ENCODE results near the gene LHFPL6.

Gene LHFPL6

GRCh38 chr13:39313721-39314120, 289.3 kb downstream of the LHFPL6 start:
- Mint-ChIP-seq H3K4me1 (ENCODE audit: low read depth) (no peaks in the 10 kb centered on the region), H3K9me3 (no peaks in the 10 kb centered on the region), H3K27ac (no peak overlapping the region), H3K36me3 (ENCODE audit: low read depth) (no peaks in the 10 kb centered on the region), H3K4me3 (no peak overlapping the region), H3K27me3 (ENCODE audit: low read depth) (peaks cover 6% of the 10 kb centered on the region)
- no peak for DNase-seq (ENCODE audit: low spot score)

GRCh38 chr13:39312596-39312995, 290.4 kb downstream of the LHFPL6 start:
- DNase-seq (ENCODE audit: low spot score): no peak

DNA sequence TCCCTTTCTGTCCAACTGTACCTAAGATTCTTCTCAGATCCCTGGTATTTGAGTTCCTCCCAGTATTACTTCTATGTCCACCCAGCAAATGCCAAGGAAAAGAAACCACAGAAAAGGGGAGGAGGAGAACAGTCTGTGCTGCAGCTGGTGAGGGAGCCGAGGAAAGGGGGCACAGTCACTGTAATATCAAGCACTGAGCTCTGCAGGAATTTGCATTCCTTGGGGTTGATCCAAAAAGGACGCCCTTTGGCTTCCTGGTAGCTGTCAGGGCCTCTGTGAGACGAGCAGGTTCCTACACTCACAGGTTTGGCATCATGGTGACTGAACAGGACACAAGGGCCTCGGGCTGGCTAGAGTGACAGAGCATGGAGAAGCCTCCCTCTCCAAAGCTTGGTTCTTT, 291.4 kb downstream of the LHFPL6 start:
- Mint-ChIP-seq H3K27ac (no peak overlapping the region), H3K9me3 (no peaks in the 10 kb centered on the region), H3K4me3 (no peak overlapping the region), H3K36me3 (ENCODE audit: low read depth) (no peaks in the 10 kb centered on the region), H3K27me3 (ENCODE audit: low read depth) (peaks cover 6% of the 10 kb centered on the region), H3K4me1 (ENCODE audit: low read depth) (no peaks in the 10 kb centered on the region)
- no peak for DNase-seq (ENCODE audit: low spot score)

More at GRCh38 chr13:39312596-39312995, 290.4 kb downstream of the LHFPL6 start:
- no peak overlapping the region for H3K27ac Mint-ChIP-seq
- no peaks in the 10 kb centered on the region for H3K4me1 Mint-ChIP-seq (ENCODE audit: low read depth)
- no peaks in the 10 kb centered on the region for H3K9me3 Mint-ChIP-seq
- no peaks in the 10 kb centered on the region for H3K36me3 Mint-ChIP-seq (ENCODE audit: low read depth)
- H3K27me3 Mint-ChIP-seq (ENCODE audit: low read depth): peaks cover 6% of the 10 kb centered on the region
- no peak overlapping the region for H3K4me3 Mint-ChIP-seq

GRCh38 chr13:39310961-39311360, 292.0 kb downstream of the LHFPL6 start:
- Mint-ChIP-seq H3K9me3 (no peaks in the 10 kb centered on the region), H3K4me1 (ENCODE audit: low read depth) (no peaks in the 10 kb centered on the region), H3K36me3 (ENCODE audit: low read depth) (no peaks in the 10 kb centered on the region), H3K4me3 (no peak overlapping the region), H3K27ac (no peak overlapping the region), H3K27me3 (ENCODE audit: low read depth) (peaks cover 6% of the 10 kb centered on the region)
- no peak for DNase-seq (ENCODE audit: low spot score)

DNA sequence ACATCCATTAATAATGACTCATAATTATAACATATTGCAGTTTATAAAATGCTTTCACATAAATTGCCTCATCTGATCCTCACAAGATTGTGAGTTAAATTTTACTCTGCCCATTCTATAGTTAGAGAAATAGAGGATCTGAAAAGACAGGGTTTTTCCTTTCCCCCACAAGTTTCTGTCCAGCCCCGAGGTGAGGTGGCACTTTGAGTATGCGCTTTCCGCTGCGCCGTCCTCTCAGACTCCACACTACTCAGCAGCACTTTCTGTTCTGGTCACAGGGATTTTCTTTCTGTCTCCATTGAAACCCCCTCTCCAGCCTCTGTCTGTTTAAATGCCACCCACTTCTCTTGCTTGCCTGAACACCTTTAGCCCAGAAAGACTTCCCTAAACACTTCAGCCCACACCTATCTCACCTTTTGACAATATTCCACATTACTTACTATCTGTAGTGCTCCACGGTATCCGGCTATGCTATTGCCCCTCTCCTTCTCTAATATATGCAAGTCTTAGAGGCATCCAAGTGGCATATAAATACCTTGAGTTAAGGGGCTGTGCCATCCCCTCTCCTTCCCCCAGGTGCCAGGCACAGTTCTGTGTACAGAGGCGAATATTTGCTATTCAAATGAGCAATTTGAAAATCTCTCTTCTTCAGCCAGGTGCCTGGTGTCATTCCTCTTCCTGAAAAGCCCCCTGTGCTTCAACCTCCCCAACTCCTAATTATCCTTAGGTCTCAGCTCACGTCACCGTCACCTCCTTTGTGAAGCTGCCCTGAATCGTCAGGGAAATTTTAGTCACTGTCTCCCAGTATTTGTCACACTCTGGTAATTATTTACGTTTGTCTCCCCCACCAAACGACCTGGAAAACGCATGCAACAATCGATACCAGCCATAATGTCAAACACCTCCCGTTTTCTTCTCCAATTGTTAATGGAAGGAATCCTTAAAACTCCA, 296.1 kb downstream of the LHFPL6 start:
- no peaks in the 10 kb centered on the region for H3K9me3 Mint-ChIP-seq
- H3K4me1 Mint-ChIP-seq (ENCODE audit: low read depth): no peaks in the 10 kb centered on the region
- no peak for DNase-seq (ENCODE audit: low spot score)
- H3K4me3 Mint-ChIP-seq: no peak overlapping the region
- H3K36me3 Mint-ChIP-seq (ENCODE audit: low read depth): no peaks in the 10 kb centered on the region
- peaks cover 3% of the 10 kb centered on the region for H3K27me3 Mint-ChIP-seq (ENCODE audit: low read depth)
- H3K27ac Mint-ChIP-seq: no peak overlapping the region

DNA sequence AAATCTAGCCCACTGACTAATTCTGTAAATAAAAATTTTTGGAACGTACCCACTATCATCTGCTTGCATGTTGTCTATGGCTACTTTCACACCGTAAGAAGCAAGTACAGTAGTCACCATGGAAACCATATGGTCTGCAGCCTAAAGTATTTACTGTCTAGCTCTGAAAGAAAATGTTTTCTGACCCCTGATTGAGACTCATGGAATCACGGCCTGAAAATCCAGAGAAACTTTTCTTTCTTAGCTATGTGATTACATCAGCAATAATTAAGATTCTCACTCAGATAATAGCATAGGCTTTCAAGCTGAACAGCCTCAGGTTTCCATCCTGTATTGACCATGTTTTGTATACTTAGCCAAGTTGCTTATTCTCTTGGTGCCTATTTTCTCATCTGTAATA, 300.2 kb downstream of the LHFPL6 start:
- DNase-seq (ENCODE audit: low spot score): no peak
- Mint-ChIP-seq H3K4me1 (ENCODE audit: low read depth) (no peaks in the 10 kb centered on the region), H3K4me3 (no peak overlapping the region), H3K36me3 (ENCODE audit: low read depth) (no peaks in the 10 kb centered on the region), H3K9me3 (no peaks in the 10 kb centered on the region), H3K27ac (no peak overlapping the region), H3K27me3 (ENCODE audit: low read depth) (no peaks in the 10 kb centered on the region)

DNA sequence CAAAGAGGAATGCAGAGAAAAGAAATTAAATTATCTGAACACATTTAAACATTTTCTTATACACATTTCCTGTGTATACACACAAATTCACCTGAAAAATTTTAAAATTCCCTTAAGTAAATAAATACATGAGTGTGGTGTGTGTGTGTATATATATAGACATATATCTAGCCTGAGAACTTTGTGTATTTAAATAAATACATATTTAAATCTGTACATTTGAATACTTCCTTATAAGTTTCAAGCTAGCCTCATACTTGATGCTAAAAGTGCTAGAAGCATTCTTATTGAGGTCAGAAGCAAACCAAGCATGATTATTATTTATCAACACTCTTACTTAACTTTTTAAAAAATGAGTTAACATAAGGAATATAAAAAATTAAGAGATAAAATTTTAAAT, 304.0 kb downstream of the LHFPL6 start:
- Mint-ChIP-seq H3K36me3 (ENCODE audit: low read depth) (no peaks in the 10 kb centered on the region), H3K27me3 (ENCODE audit: low read depth) (no peaks in the 10 kb centered on the region), H3K4me3 (no peak overlapping the region), H3K9me3 (peaks cover 6% of the 10 kb centered on the region), H3K27ac (no peak overlapping the region), H3K4me1 (ENCODE audit: low read depth) (no peaks in the 10 kb centered on the region)
- DNase-seq (ENCODE audit: low spot score): no peak

GRCh38 chr13:39297664-39298171, 305.3 kb downstream of the LHFPL6 start:
- Mint-ChIP-seq H3K4me1 (ENCODE audit: low read depth) (no peaks in the 10 kb centered on the region), H3K27ac (no peak overlapping the region), H3K9me3 (peaks cover 8% of the 10 kb centered on the region), H3K36me3 (ENCODE audit: low read depth) (no peaks in the 10 kb centered on the region), H3K4me3 (no peak overlapping the region), H3K27me3 (ENCODE audit: low read depth) (no peaks in the 10 kb centered on the region)
- no peak for DNase-seq (ENCODE audit: low spot score)

DNA sequence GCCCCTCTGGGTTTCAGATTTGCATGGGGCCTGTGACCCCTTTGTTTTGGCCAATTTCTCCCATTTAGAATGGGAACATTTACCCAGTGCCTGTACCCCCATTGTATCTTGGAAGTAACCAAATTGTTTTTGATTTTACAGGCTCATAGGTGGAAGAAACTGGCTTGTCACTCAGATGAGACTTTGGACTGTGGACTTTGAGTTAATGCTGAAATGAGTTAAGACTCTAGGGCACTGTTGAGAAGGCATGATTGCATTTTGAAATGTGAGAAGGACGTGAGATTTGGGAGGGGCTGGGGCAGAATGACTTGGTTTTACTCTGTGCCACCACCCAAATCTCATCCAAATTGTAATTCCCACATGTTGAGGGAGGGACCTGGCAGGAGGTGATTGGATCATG, 306.0 kb downstream of the LHFPL6 start:
- H3K4me1 Mint-ChIP-seq (ENCODE audit: low read depth): no peaks in the 10 kb centered on the region
- H3K9me3 Mint-ChIP-seq: peaks cover 8% of the 10 kb centered on the region
- H3K36me3 Mint-ChIP-seq (ENCODE audit: low read depth): no peaks in the 10 kb centered on the region
- H3K27me3 Mint-ChIP-seq (ENCODE audit: low read depth): no peaks in the 10 kb centered on the region
- no peak overlapping the region for H3K4me3 Mint-ChIP-seq
- no peak for DNase-seq (ENCODE audit: low spot score)
- no peak overlapping the region for H3K27ac Mint-ChIP-seq

DNA sequence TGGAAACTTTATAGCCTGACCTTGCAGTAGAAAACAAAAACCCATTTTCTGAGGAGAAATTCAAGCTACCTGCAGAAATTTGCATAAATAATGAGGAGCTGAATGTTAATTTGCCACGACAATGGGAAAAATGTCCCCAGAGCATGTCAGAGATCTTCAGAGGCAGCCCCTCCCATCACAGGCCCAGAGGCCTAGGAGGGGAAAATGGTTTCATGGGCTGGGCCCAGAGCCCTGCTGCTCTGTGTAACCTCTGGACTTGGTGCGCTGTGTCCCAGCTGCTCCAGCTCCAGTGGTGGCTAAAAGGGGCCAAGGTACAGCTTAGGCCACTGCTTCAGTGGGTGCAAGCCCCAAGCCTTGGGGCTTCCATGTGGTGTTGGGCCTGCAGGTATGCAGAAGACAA, 306.8 kb downstream of the LHFPL6 start:
- Mint-ChIP-seq H3K27ac (no peak overlapping the region), H3K4me1 (ENCODE audit: low read depth) (no peaks in the 10 kb centered on the region)

More for the DNA sequence above, 306.8 kb downstream of the LHFPL6 start:
- Mint-ChIP-seq H3K36me3 (ENCODE audit: low read depth) (no peaks in the 10 kb centered on the region), H3K9me3 (peaks cover 8% of the 10 kb centered on the region), H3K4me3 (no peak overlapping the region), H3K27me3 (ENCODE audit: low read depth) (no peaks in the 10 kb centered on the region)
- DNase-seq (ENCODE audit: low spot score): no peak

Measured in T-helper 2 cell treated with Interferon-gamma antibody and Interleukin-4, amounts not matched to agents 5 μg/mL and 100 μg/mL, for 36 hours (primary cell).